SJCRH30 (cell line): ENCODE data around the gene RBM38. TPM values are rescaled to one million over a fixed set of nuclear protein-coding genes. Genes with fewer than 3 reads are reported as not detected.
"Not testable (repeated sequence)": the region's sequence is repeated elsewhere in the genome, so short reads cannot be mapped to it uniquely, and the experiment has no call there.

Experiments used
- DNase-seq, 2 experiments: peaks; one replicate each; pipeline ENCODE4 v3.0.0-alpha.2; 2015 to 2020
- H3K27ac ChIP-seq: fragments of 250-450 bp; sonication (Bioruptor Pico); 2 replicates; pipeline ENCODE4 v1.5.1; 2020; ENCODE audit warnings: mild to moderate bottlenecking, moderate library complexity
- H3K27me3 ChIP-seq: fragments of 250-450 bp; sonication (Bioruptor Pico); 2 replicates; pipeline ENCODE4 v1.5.1; 2020; ENCODE audit warnings: mild to moderate bottlenecking, moderate library complexity
- H3K36me3 ChIP-seq: fragments of 250-450 bp; sonication (Bioruptor Pico); 2 replicates; pipeline ENCODE4 v1.5.1; 2020; ENCODE audit warnings: mild to moderate bottlenecking, moderate library complexity
- H3K4me1 ChIP-seq: fragments of 250-450 bp; sonication (Bioruptor Pico); 2 replicates; pipeline ENCODE4 v1.5.1; 2020; ENCODE audit warnings: mild to moderate bottlenecking, moderate library complexity
- H3K4me3 ChIP-seq: fragments of 250-450 bp; sonication (Bioruptor Pico); 2 replicates; pipeline ENCODE4 v1.5.1; 2020; ENCODE audit warnings: mild to moderate bottlenecking, moderate library complexity
- H3K9me3 ChIP-seq: fragments of 250-450 bp; sonication (Bioruptor Pico); replicated peaks from 2 replicates; pipeline ENCODE4 v1.5.1; 2020; ENCODE audit warnings: mild to moderate bottlenecking, moderate library complexity
- total RNA-seq: library from RNA; depleted of rRNA; stranded (reverse); fragments of >200 nt; shearing (Covaris generic); gene quantifications from 2 replicates; pipeline ENCODE4 v1.2.3, GENCODE V29; 2014

Gene RBM38
- total RNA-seq, 1 experiment from 2014 or later = 181 TPM

- Histone ChIP-seq H3K9me3 (no peaks in the 10 kb centered on the region), H3K4me3 (no peak overlapping the region), H3K36me3 (peaks cover 21% of the 10 kb centered on the region), H3K27ac (no peak overlapping the region), H3K27me3 (no peaks in the 10 kb centered on the region), H3K4me1 (peaks cover 17% of the 10 kb centered on the region)
- no peak for DNase-seq
Measured at GRCh38 chr20:57412347-57413029, 21.3 kb downstream of the RBM38 start.

- H3K4me1 ChIP-seq = peaks cover 21% of the 10 kb centered on the region
- no peak overlapping the region for H3K4me3 ChIP-seq
- H3K27me3 ChIP-seq = no peaks in the 10 kb centered on the region
- DNase-seq = no peak
- H3K27ac ChIP-seq = no peak overlapping the region
- peaks cover 7% of the 10 kb centered on the region for H3K36me3 ChIP-seq
- H3K9me3 ChIP-seq = no peaks in the 10 kb centered on the region
Measured at GRCh38 chr20:57413986-57414385, 22.8 kb downstream of the RBM38 start.

- Histone ChIP-seq H3K27ac (no peak overlapping the region), H3K9me3 (no peaks in the 10 kb centered on the region; the same call in 1 of the 2 replicates), H3K36me3 (no peaks in the 10 kb centered on the region; the same call in 1 of the 2 replicates), H3K27me3 (no peaks in the 10 kb centered on the region), H3K4me1 (peaks cover 21% of the 10 kb centered on the region), H3K4me3 (no peak overlapping the region; the same call in 1 of the 2 replicates)
- peak in 1 of 2 experiments; percentile 57 for DNase-seq
Measured at GRCh38 chr20:57414867-57415592, 23.8 kb downstream of the RBM38 start.

- peak; percentile 67 to 82 for DNase-seq
- H3K4me3 ChIP-seq = no peak overlapping the region
- H3K27me3 ChIP-seq = peaks cover 2% of the 10 kb centered on the region; the same call in 1 of the 2 replicates
- H3K27ac ChIP-seq = no peak overlapping the region
- H3K36me3 ChIP-seq = no peaks in the 10 kb centered on the region
- peaks cover 21% of the 10 kb centered on the region for H3K4me1 ChIP-seq
- no peaks in the 10 kb centered on the region; the same call in 1 of the 2 replicates for H3K9me3 ChIP-seq
Measured at GRCh38 chr20:57415771-57416170, 24.6 kb downstream of the RBM38 start.

- no peak overlapping the region for H3K4me3 ChIP-seq
- no peak for DNase-seq
- peaks cover 21% of the 10 kb centered on the region for H3K4me1 ChIP-seq
- H3K9me3 ChIP-seq = no peaks in the 10 kb centered on the region; the same call in 1 of the 2 replicates
- peaks cover 9% of the 10 kb centered on the region for H3K27me3 ChIP-seq
- no peak overlapping the region for H3K27ac ChIP-seq
- no peaks in the 10 kb centered on the region for H3K36me3 ChIP-seq
Measured at GRCh38 chr20:57416296-57417022, 25.3 kb downstream of the RBM38 start.

GRCh38 chr20:57417051-57417689, 26.0 kb downstream of the RBM38 start:
- Histone ChIP-seq H3K27ac (no peak overlapping the region), H3K9me3 (no peaks in the 10 kb centered on the region; the same call in 1 of the 2 replicates), H3K36me3 (no peaks in the 10 kb centered on the region), H3K4me1 (peaks cover 21% of the 10 kb centered on the region), H3K27me3 (peaks cover 11% of the 10 kb centered on the region), H3K4me3 (no peak overlapping the region)
- no peak for DNase-seq

- Histone ChIP-seq H3K27ac (no peak overlapping the region), H3K27me3 (peaks cover 11% of the 10 kb centered on the region), H3K36me3 (no peaks in the 10 kb centered on the region), H3K4me1 (peaks cover 21% of the 10 kb centered on the region), H3K4me3 (no peak overlapping the region), H3K9me3 (no peaks in the 10 kb centered on the region; the same call in 1 of the 2 replicates)
- DNase-seq = no peak
Measured at GRCh38 chr20:57417830-57418780, 26.9 kb downstream of the RBM38 start.

- not testable (repeated sequence) for DNase-seq, H3K9me3 ChIP-seq
Measured at GRCh38 chr20:57419479-57419878, 28.3 kb downstream of the RBM38 start.

GRCh38 chr20:57420571-57421252, 29.5 kb downstream of the RBM38 start:
- Histone ChIP-seq H3K36me3 (no peaks in the 10 kb centered on the region), H3K4me3 (no peak overlapping the region), H3K27me3 (peaks cover 15% of the 10 kb centered on the region), H3K27ac (no peak overlapping the region), H3K9me3 (no peaks in the 10 kb centered on the region; the same call in 1 of the 2 replicates), H3K4me1 (peaks cover 20% of the 10 kb centered on the region)
- DNase-seq = no peak

More at GRCh38 chr20:57419479-57419878, 28.3 kb downstream of the RBM38 start:
- H3K4me3 ChIP-seq, H3K27ac ChIP-seq, H3K36me3 ChIP-seq: not testable (repeated sequence)
- Histone ChIP-seq H3K27me3 (peaks cover 11% of the 10 kb centered on the region), H3K4me1 (peaks cover 21% of the 10 kb centered on the region)

GRCh38 chr20:57421253-57422220, 30.3 kb downstream of the RBM38 start:
- Histone ChIP-seq H3K27ac (no peak overlapping the region), H3K4me1 (peaks cover 18% of the 10 kb centered on the region), H3K4me3 (no peak overlapping the region), H3K27me3 (peaks cover 16% of the 10 kb centered on the region), H3K9me3 (no peaks in the 10 kb centered on the region; the same call in 1 of the 2 replicates), H3K36me3 (no peaks in the 10 kb centered on the region)
- no peak for DNase-seq

- no peak for DNase-seq
- Histone ChIP-seq H3K27ac (no peak overlapping the region), H3K4me3 (no peak overlapping the region), H3K27me3 (peaks cover 16% of the 10 kb centered on the region), H3K9me3 (no peaks in the 10 kb centered on the region; the same call in 1 of the 2 replicates), H3K4me1 (peaks cover 18% of the 10 kb centered on the region), H3K36me3 (no peaks in the 10 kb centered on the region)
Measured at GRCh38 chr20:57422254-57422653, 31.1 kb downstream of the RBM38 start.
